ENCODE data around the gene RPL36.

RPL36 gene

GRCh38 chr19:5661483-5661882, 28.6 kb upstream of the RPL36 start:
- FAIRE-seq (no peak), DNase-seq (ENCODE audit: insufficient read length) (no peak)
- no peak for TF ChIP-seq POLR2A (IDR thresholded peaks at IDR 0.05; ENCODE audit: low read depth, low read length)
- no peak for TF ChIP-seq TAF1 (IDR thresholded peaks at IDR 0.05; ENCODE audit: borderline replicate concordance, low read depth, low read length)
- TF ChIP-seq POLR2AphosphoS5 (IDR thresholded peaks at IDR 0.05; ENCODE audit: low read depth, low read length) = 0 out of 2 replicates have a peak, but pooled peaks have one; percentile 15

GRCh38 chr19:5663904-5664303, 26.2 kb upstream of the RPL36 start:
- TF ChIP-seq TAF1 (IDR thresholded peaks at IDR 0.05; ENCODE audit: borderline replicate concordance, low read depth, low read length) (no peak), POLR2A (IDR thresholded peaks at IDR 0.05; ENCODE audit: low read depth, low read length) (no peak), POLR2AphosphoS5 (IDR thresholded peaks at IDR 0.05; ENCODE audit: low read depth, low read length) (no peak)
- FAIRE-seq = no peak

GRCh38 chr19:5664515-5664914, 25.6 kb upstream of the RPL36 start:
- DNase-seq (ENCODE audit: insufficient read length) (no peak), FAIRE-seq (peak; percentile 63)
- TF ChIP-seq TAF1 (IDR thresholded peaks at IDR 0.05; ENCODE audit: borderline replicate concordance, low read depth, low read length) (no peak), POLR2AphosphoS5 (IDR thresholded peaks at IDR 0.05; ENCODE audit: low read depth, low read length) (no peak), POLR2A (IDR thresholded peaks at IDR 0.05; ENCODE audit: low read depth, low read length) (no peak)

More at GRCh38 chr19:5663904-5664303, 26.2 kb upstream of the RPL36 start:
- no peak for DNase-seq (ENCODE audit: insufficient read length)

GRCh38 chr19:5665781-5666513, 24.1 kb upstream of the RPL36 start:
- DNase-seq (ENCODE audit: insufficient read length) (no peak), FAIRE-seq (no peak)
- TF ChIP-seq POLR2AphosphoS5 (IDR thresholded peaks at IDR 0.05; ENCODE audit: low read depth, low read length) = 0 out of 2 replicates have a peak, but pooled peaks have one; percentile 19
- TF ChIP-seq TAF1 (IDR thresholded peaks at IDR 0.05; ENCODE audit: borderline replicate concordance, low read depth, low read length) = no peak

GRCh38 chr19:5666921-5667610, 23.0 kb upstream of the RPL36 start:
- DNase-seq (ENCODE audit: insufficient read length) (no peak), FAIRE-seq (no peak)
- TF ChIP-seq TAF1 (IDR thresholded peaks at IDR 0.05; ENCODE audit: borderline replicate concordance, low read depth, low read length) = no peak

GRCh38 chr19:5667751-5668271, 22.3 kb upstream of the RPL36 start:
- DNase-seq (ENCODE audit: insufficient read length) (no peak), FAIRE-seq (no peak)
- no peak for TF ChIP-seq TAF1 (IDR thresholded peaks at IDR 0.05; ENCODE audit: borderline replicate concordance, low read depth, low read length)
- no peak for TF ChIP-seq POLR2AphosphoS5 (IDR thresholded peaks at IDR 0.05; ENCODE audit: low read depth, low read length)
- no peak for TF ChIP-seq POLR2A (IDR thresholded peaks at IDR 0.05; ENCODE audit: low read depth, low read length)

- no peak for FAIRE-seq
- TF ChIP-seq POLR2AphosphoS5 (IDR thresholded peaks at IDR 0.05; ENCODE audit: low read depth, low read length) (no peak; the same call in 1 of the 2 replicates), POLR2A (IDR thresholded peaks at IDR 0.05; ENCODE audit: low read depth, low read length) (peak; percentile 32; the same call in 1 of the 2 replicates), TAF1 (IDR thresholded peaks at IDR 0.05; ENCODE audit: borderline replicate concordance, low read depth, low read length) (no peak)
- no peak for DNase-seq (ENCODE audit: insufficient read length)
These were observed 20.9 kb upstream of the RPL36 start for GRCh38 chr19:5669212-5669611.

GRCh38 chr19:5671600-5671999, 18.5 kb upstream of the RPL36 start:
- FAIRE-seq (no peak), DNase-seq (ENCODE audit: insufficient read length) (no peak)
- no peak for TF ChIP-seq POLR2A (IDR thresholded peaks at IDR 0.05; ENCODE audit: low read depth, low read length)
- TF ChIP-seq TAF1 (IDR thresholded peaks at IDR 0.05; ENCODE audit: borderline replicate concordance, low read depth, low read length) = no peak
- TF ChIP-seq POLR2AphosphoS5 (IDR thresholded peaks at IDR 0.05; ENCODE audit: low read depth, low read length) = no peak

- no peak for DNase-seq (ENCODE audit: insufficient read length)
- 0 out of 2 replicates have a peak, but pooled peaks have one; percentile 20 for TF ChIP-seq POLR2A (IDR thresholded peaks at IDR 0.05; ENCODE audit: low read depth, low read length)
- no peak for TF ChIP-seq TAF1 (IDR thresholded peaks at IDR 0.05; ENCODE audit: borderline replicate concordance, low read depth, low read length)
- no peak for FAIRE-seq
These were observed 17.2 kb upstream of the RPL36 start for GRCh38 chr19:5672708-5673459.

- no peak for TF ChIP-seq POLR2AphosphoS5 (IDR thresholded peaks at IDR 0.05; ENCODE audit: low read depth, low read length)
- TF ChIP-seq TAF1 (IDR thresholded peaks at IDR 0.05; ENCODE audit: borderline replicate concordance, low read depth, low read length) = no peak
- no peak for TF ChIP-seq POLR2A (IDR thresholded peaks at IDR 0.05; ENCODE audit: low read depth, low read length)
- DNase-seq (ENCODE audit: insufficient read length) (no peak), FAIRE-seq (peak; percentile 78)
These were observed 16.3 kb upstream of the RPL36 start for GRCh38 chr19:5673752-5674151.

- TF ChIP-seq TAF1 (IDR thresholded peaks at IDR 0.05; ENCODE audit: borderline replicate concordance, low read depth, low read length) (no peak), POLR2AphosphoS5 (IDR thresholded peaks at IDR 0.05; ENCODE audit: low read depth, low read length) (no peak), POLR2A (IDR thresholded peaks at IDR 0.05; ENCODE audit: low read depth, low read length) (no peak)
- DNase-seq (ENCODE audit: insufficient read length) (no peak), FAIRE-seq (no peak)
These were observed 15.4 kb upstream of the RPL36 start for GRCh38 chr19:5674714-5675113.

Data from GM12892 (cell line).